SK-N-MC (cell line): Measurements from ENCODE around the gene XPOT.
A peak's percentile ranks its signal among the peaks of the same experiment; 100 is the strongest.

Source experiments
- DNase-seq: peaks from one replicate; pipeline ENCODE4 v3.0.0-alpha.2; 2011; ENCODE audit warnings: low read depth, low spot score
- H3K27ac ChIP-seq: fragments of 200-600 bp; sonication (generic); 2 replicates; pipeline ENCODE4 v1.5.1; 2016; ENCODE audit warnings: mixed run types
- H3K36me3 ChIP-seq: fragments of 200-600 bp; sonication (generic); 2 replicates; pipeline ENCODE4 v1.6.1; 2017; ENCODE audit warnings: antibody characterized with exemption, low read length, mixed read lengths; ENCODE audit not compliant: insufficient read depth
- H3K4me3 ChIP-seq: fragments of 200-600 bp; sonication (generic); 2 replicates; pipeline ENCODE4 v1.5.1; 2016
- H3K9ac ChIP-seq: fragments of 200-600 bp; sonication (generic); 2 replicates; pipeline ENCODE4 v1.8.0; 2017; ENCODE audit warnings: mixed run types, mixed read lengths; ENCODE audit not compliant: insufficient read length
- H3K9me3 ChIP-seq: fragments of 200-600 bp; sonication (generic); 2 replicates; pipeline ENCODE4 v1.6.1; 2017; ENCODE audit warnings: low read depth, mild to moderate bottlenecking, antibody characterized with exemption, low read length, moderate library complexity, mixed read lengths
- EZH2 ChIP-seq: fragments of 200-600 bp; sonication (generic); IDR thresholded peaks from one replicate; pipeline ENCODE4 v1.6.1; 2017; ENCODE audit warnings: antibody characterized with exemption
- FOXP2 ChIP-seq: optimal IDR thresholded peaks from 2 replicates; pipeline ENCODE3; 2011; ENCODE audit warnings: mild to moderate bottlenecking, moderate library complexity; ENCODE audit not compliant: insufficient read depth; ENCODE audit errors: extremely low read length, control extremely low read depth
- POLR2AphosphoS5 ChIP-seq: IDR thresholded peaks from 2 replicates; pipeline ENCODE4 v1.6.1; 2012; ENCODE audit warnings: mild to moderate bottlenecking, low read depth, low read length, borderline replicate concordance

The XPOT gene

GRCh38 chr12:64431791-64432190 lies 27.6 kb downstream of the XPOT start:
- no peak overlapping the region for H3K27ac ChIP-seq
- no peaks in the 10 kb centered on the region for H3K9me3 ChIP-seq
- H3K36me3 ChIP-seq: peaks cover 98% of the 10 kb centered on the region
- H3K4me3 ChIP-seq: no peak overlapping the region
- TF ChIP-seq POLR2AphosphoS5 (no peak), EZH2 (no peak), FOXP2 (no peak)
- H3K9ac ChIP-seq: no peak overlapping the region
- DNase-seq: no peak

GRCh38 chr12:64433915-64434314 lies 29.7 kb downstream of the XPOT start:
- H3K9ac ChIP-seq: no peak overlapping the region
- no peak overlapping the region for H3K4me3 ChIP-seq
- TF ChIP-seq POLR2AphosphoS5 (no peak), EZH2 (no peak), FOXP2 (no peak)
- no peak overlapping the region for H3K27ac ChIP-seq
- H3K9me3 ChIP-seq: no peaks in the 10 kb centered on the region
- H3K36me3 ChIP-seq: peaks cover 98% of the 10 kb centered on the region
- DNase-seq: no peak

- peaks cover 97% of the 10 kb centered on the region for H3K36me3 ChIP-seq
- no peak overlapping the region for H3K27ac ChIP-seq
These were observed 35.9 kb downstream of the XPOT start for GRCh38 chr12:64440100-64440499.

GRCh38 chr12:64445490-64445889 lies 41.3 kb downstream of the XPOT start:
- no peak overlapping the region for H3K4me3 ChIP-seq
- H3K9ac ChIP-seq: no peak overlapping the region
- H3K9me3 ChIP-seq: no peaks in the 10 kb centered on the region
- H3K27ac ChIP-seq: 0 out of 2 replicates have a peak overlapping the region, but pooled peaks have one; percentile 5
- no peak for DNase-seq
- TF ChIP-seq POLR2AphosphoS5 (no peak), EZH2 (no peak), FOXP2 (no peak)
- H3K36me3 ChIP-seq: peaks cover 89% of the 10 kb centered on the region

More at GRCh38 chr12:64440100-64440499, 35.9 kb downstream of the XPOT start:
- H3K9ac ChIP-seq: no peak overlapping the region
- no peak overlapping the region for H3K4me3 ChIP-seq
- no peak for TF ChIP-seq POLR2AphosphoS5
- no peak for TF ChIP-seq EZH2
- no peak for TF ChIP-seq FOXP2
- no peaks in the 10 kb centered on the region for H3K9me3 ChIP-seq
- no peak for DNase-seq

GRCh38 chr12:64446295-64446694 lies 42.1 kb downstream of the XPOT start:
- TF ChIP-seq POLR2AphosphoS5 (no peak), FOXP2 (no peak), EZH2 (no peak)
- no peak overlapping the region for H3K27ac ChIP-seq
- no peaks in the 10 kb centered on the region for H3K9me3 ChIP-seq
- DNase-seq: no peak
- H3K36me3 ChIP-seq: peaks cover 81% of the 10 kb centered on the region
- no peak overlapping the region for H3K4me3 ChIP-seq
- H3K9ac ChIP-seq: no peak overlapping the region

GRCh38 chr12:64450057-64450640 lies 46.0 kb downstream of the XPOT start:
- no peak overlapping the region for H3K4me3 ChIP-seq
- H3K9ac ChIP-seq: no peak overlapping the region
- no peaks in the 10 kb centered on the region for H3K9me3 ChIP-seq
- H3K36me3 ChIP-seq: peaks cover 44% of the 10 kb centered on the region
- TF ChIP-seq EZH2 (no peak), POLR2AphosphoS5 (no peak), FOXP2 (no peak)
- H3K27ac ChIP-seq: peak overlapping the region; percentile 33
- DNase-seq: no peak

- Histone ChIP-seq H3K9ac (peak overlapping the region; percentile 88), H3K4me3 (peak overlapping the region; percentile 84), H3K27ac (peak overlapping the region; percentile 33), H3K36me3 (peaks cover 40% of the 10 kb centered on the region), H3K9me3 (no peaks in the 10 kb centered on the region)
- no peak for TF ChIP-seq EZH2
- DNase-seq: no peak
These were observed 46.7 kb downstream of the XPOT start for GRCh38 chr12:64450711-64451486.

GRCh38 chr12:64451687-64452558 lies 47.7 kb downstream of the XPOT start, which contains the start of gene TBK1:
TBK1 (plus strand) TSS chr12:64452120; CDS start chr12:64455871, 3,751 bp downstream.
- H3K4me3 ChIP-seq: peak within 1 kb of the TSS; percentile 84
- peak within 1 kb of the TSS; percentile 88 for H3K9ac ChIP-seq
- TF ChIP-seq EZH2 (no peak), FOXP2 (no peak), POLR2AphosphoS5 (peak; percentile 85)
- H3K27ac ChIP-seq: peak within 1 kb of the TSS; percentile 30
- DNase-seq: no peak
- no peaks in the 10 kb centered on the region for H3K9me3 ChIP-seq
- H3K36me3 ChIP-seq: peaks cover 34% of the 10 kb centered on the region
